ENCODE results near the gene SMC1B.
"Not testable (repeated sequence)": the region's sequence is repeated elsewhere in the genome, so short reads cannot be mapped to it uniquely, and the experiment has no call there.

The SMC1B gene

GRCh38 chr22:45421349-45422055 lies 8.1 kb upstream of the SMC1B start:
- no peak for DNase-seq (ENCODE audit: low spot score)

GRCh38 chr22:45420539-45420938 lies 7.1 kb upstream of the SMC1B start:
- DNase-seq (ENCODE audit: low spot score) = no peak

GRCh38 chr22:45420011-45420410 lies 6.6 kb upstream of the SMC1B start:
- DNase-seq (ENCODE audit: low spot score) = no peak

GRCh38 chr22:45418770-45419138 lies 5.4 kb upstream of the SMC1B start:
- no peak for DNase-seq (ENCODE audit: low spot score)

- DNase-seq (ENCODE audit: low spot score) = no peak
Observed at GRCh38 chr22:45418056-45418769, 4.8 kb upstream of the SMC1B start.

GRCh38 chr22:45413013-45413367 lies 409 bp downstream of the SMC1B start:
- no peak for DNase-seq (ENCODE audit: low spot score)

- no peak for DNase-seq (ENCODE audit: low spot score)
Observed at GRCh38 chr22:45407793-45408192, 5.6 kb downstream of the SMC1B start.

GRCh38 chr22:45402466-45402985 lies 10.9 kb downstream of the SMC1B start:
- DNase-seq (ENCODE audit: low spot score) = no peak

- no peak for DNase-seq (ENCODE audit: low spot score)
Observed at GRCh38 chr22:45399712-45400445, 13.5 kb downstream of the SMC1B start.

- DNase-seq (ENCODE audit: low spot score) = no peak
Observed at GRCh38 chr22:45398214-45398613, 15.2 kb downstream of the SMC1B start.

GRCh38 chr22:45397806-45398205 lies 15.6 kb downstream of the SMC1B start:
- DNase-seq (ENCODE audit: low spot score) = no peak

- DNase-seq (ENCODE audit: low spot score) = no peak
Observed at GRCh38 chr22:45389546-45389945, 23.9 kb downstream of the SMC1B start.

- no peak for DNase-seq (ENCODE audit: low spot score)
Observed at GRCh38 chr22:45381348-45381747, 32.1 kb downstream of the SMC1B start.

- DNase-seq (ENCODE audit: low spot score) = no peak
Observed at GRCh38 chr22:45376703-45377102, 36.7 kb downstream of the SMC1B start.

GRCh38 chr22:45376009-45376408 lies 37.4 kb downstream of the SMC1B start:
- DNase-seq (ENCODE audit: low spot score) = no peak

GRCh38 chr22:45373592-45373991 lies 39.8 kb downstream of the SMC1B start:
- not testable (repeated sequence) for DNase-seq (ENCODE audit: low spot score)

GRCh38 chr22:45366713-45367112 lies 46.7 kb downstream of the SMC1B start:
- no peak for DNase-seq (ENCODE audit: low spot score)

GRCh38 chr22:45359627-45360026 lies 53.8 kb downstream of the SMC1B start:
- no peak for DNase-seq (ENCODE audit: low spot score)

GRCh38 chr22:45358127-45358526 lies 55.3 kb downstream of the SMC1B start:
- no peak for DNase-seq (ENCODE audit: low spot score)

- no peak for DNase-seq (ENCODE audit: low spot score)
Observed at GRCh38 chr22:45357490-45357889, 55.9 kb downstream of the SMC1B start.

GRCh38 chr22:45353786-45354185 lies 59.6 kb downstream of the SMC1B start:
- DNase-seq (ENCODE audit: low spot score) = no peak

- DNase-seq (ENCODE audit: low spot score) = not testable (repeated sequence)
Observed at GRCh38 chr22:45352757-45353156, 60.6 kb downstream of the SMC1B start.

GRCh38 chr22:45351956-45352355 lies 61.4 kb downstream of the SMC1B start:
- DNase-seq (ENCODE audit: low spot score) = no peak

Data from AG20443 (cell line).